Liver (tissue), 9 donors: Measurements from ENCODE around the gene LARP4. TPM values are rescaled to one million over a fixed set of nuclear protein-coding genes. Genes with fewer than 3 reads are reported as not detected.

Experiments used
- DNase-seq: peaks from one replicate; pipeline ENCODE4 v3.0.0-alpha.2; 2017; ENCODE audit warnings: low spot score
- H3K27ac ChIP-seq, 2 donors: one replicate each; pipeline ENCODE4 v1.7.0; 2013; ENCODE audit warnings: inconsistent platforms in 2 of 2, low read length in 2 of 2, control low read depth in 1 of 2, low read depth in 1 of 2, mild to moderate bottlenecking in 1 of 2
- H3K27me3 ChIP-seq, 4 donors: one replicate each; pipeline versions ENCODE4 v1.6.1 to v1.7.0; 2013; ENCODE audit warnings: low read length in 3 of 4, inconsistent platforms in 1 of 4, mild to moderate bottlenecking in 1 of 4, moderate library complexity in 1 of 4; ENCODE audit not compliant: control insufficient read depth in 4 of 4, insufficient read depth in 4 of 4
- H3K36me3 ChIP-seq, 4 donors: one replicate each; pipeline versions ENCODE4 v1.6.1 to v1.7.0; 2013; ENCODE audit warnings: low read length in 3 of 4, mild to moderate bottlenecking in 3 of 4, low read depth in 1 of 4, moderate library complexity in 1 of 4; ENCODE audit not compliant: control insufficient read depth in 4 of 4, insufficient read depth in 3 of 4
- H3K4me1 ChIP-seq, 4 donors: one replicate each; pipeline versions ENCODE4 v1.6.1 to v1.7.0; 2013; ENCODE audit warnings: low read length in 3 of 4, mild to moderate bottlenecking in 3 of 4, moderate library complexity in 1 of 4; ENCODE audit not compliant: control insufficient read depth in 4 of 4, insufficient read depth in 4 of 4
- H3K4me3 ChIP-seq, 3 donors: one replicate each; pipeline versions ENCODE4 v1.6.1 to v1.7.0; 2013; ENCODE audit warnings: low read length in 3 of 3, control low read depth in 1 of 3, low read depth in 1 of 3, mild to moderate bottlenecking in 1 of 3
- H3K9ac ChIP-seq, 2 donors: one replicate each; pipeline ENCODE4 v1.7.0; 2013; ENCODE audit warnings: low read length in 2 of 2, mild to moderate bottlenecking in 2 of 2, moderate library complexity in 2 of 2, control low read depth in 1 of 2, low read depth in 1 of 2
- H3K9me3 ChIP-seq, 4 donors: one replicate each; pipeline versions ENCODE4 v1.6.1 to v1.7.0; 2013; ENCODE audit warnings: low read length in 3 of 4; ENCODE audit not compliant: control insufficient read depth in 4 of 4
- ATF3 ChIP-seq: IDR thresholded peaks from 2 replicates; pipeline ENCODE4 v1.6.1; 2016; ENCODE audit warnings: antibody characterized with exemption
- CTCF ChIP-seq: fragments of 150-350 bp; IDR thresholded peaks from 2 replicates; pipeline ENCODE4 v1.5.1; 2017; ENCODE audit warnings: improper control_type of control experiment, low read depth, low read length; ENCODE audit not compliant: missing input control
- EGR1 ChIP-seq, 2 donors: IDR thresholded peaks; 2 replicates each; pipeline ENCODE4 v1.6.1; 2016 to 2018; ENCODE audit warnings: antibody characterized with exemption in 2 of 2, low read depth in 2 of 2
- FOXA2 ChIP-seq: IDR thresholded peaks from 2 replicates; pipeline ENCODE4 v1.6.1; 2016; ENCODE audit warnings: antibody characterized with exemption
- GABPA ChIP-seq, 2 donors: IDR thresholded peaks in 1 of 2; conservative IDR thresholded peaks in 1 of 2; 2 replicates each; pipeline ENCODE4 v1.6.1; 2016; ENCODE audit warnings: antibody characterized with exemption in 2 of 2, mild to moderate bottlenecking in 1 of 2, moderate library complexity in 1 of 2
- HNF4A ChIP-seq, 2 donors: conservative IDR thresholded peaks; 2 replicates each; pipeline ENCODE4 v1.6.1; 2016; ENCODE audit warnings: antibody characterized with exemption in 2 of 2, mild to moderate bottlenecking in 2 of 2
- HNF4G ChIP-seq: IDR thresholded peaks from 2 replicates; pipeline ENCODE4 v1.6.1; 2016; ENCODE audit warnings: antibody characterized with exemption
- JUND ChIP-seq, 2 donors: IDR thresholded peaks; 2 replicates each; pipeline ENCODE4 v1.6.1; 2016; ENCODE audit warnings: antibody characterized with exemption in 2 of 2
- MAX ChIP-seq: IDR thresholded peaks from 2 replicates; pipeline ENCODE4 v1.6.1; 2016; ENCODE audit warnings: antibody characterized with exemption
- NR2F2 ChIP-seq: IDR thresholded peaks from 2 replicates; pipeline ENCODE4 v1.6.1; 2016; ENCODE audit warnings: antibody characterized with exemption
- RXRA ChIP-seq, 2 donors: IDR thresholded peaks; 2 replicates each; pipeline ENCODE4 v1.6.1; 2017 to 2018; ENCODE audit warnings: antibody characterized with exemption in 2 of 2, mild to moderate bottlenecking in 1 of 2
- SP1 ChIP-seq: IDR thresholded peaks from 2 replicates; pipeline ENCODE4 v1.6.1; 2018; ENCODE audit warnings: antibody characterized with exemption, mild to moderate bottlenecking
- TAF1 ChIP-seq: conservative IDR thresholded peaks from 2 replicates; pipeline ENCODE4 v1.6.1; 2016; ENCODE audit warnings: antibody characterized with exemption, mild to moderate bottlenecking
- YY1 ChIP-seq: IDR thresholded peaks from 2 replicates; pipeline ENCODE4 v1.6.1; 2016; ENCODE audit warnings: antibody characterized with exemption, mild to moderate bottlenecking
- ZBTB33 ChIP-seq: IDR thresholded peaks from 2 replicates; pipeline ENCODE4 v1.6.1; 2016; ENCODE audit warnings: antibody characterized with exemption
- WGBS: extraction: QIAGEN DNeasy Blood & Tissue Kit; methylation state at CpG from one replicate; pipeline ENCODE4 v1.1.7; 2013; 5-methylcytosine and 5-hydroxymethylcytosine counted together
- polyA plus RNA-seq, 2 donors: library from polyadenylated mRNA; stranded (reverse) in 1 of 2; unstranded in 1 of 2; fragments of 200-250 nt in 1 of 2; fragments of >200 nt in 1 of 2; fragmentation: Nextera tagmentation in 1 of 2; extraction: Ambion mirVana in 1 of 2; gene quantifications; one replicate each; pipeline versions ENCODE4 v1.2.1 to v1.2.3, GENCODE V29; 2013 to 2015
- total RNA-seq, 2 donors: library from RNA; depleted of rRNA; stranded (reverse); fragments of >200 nt; gene quantifications; one replicate each; pipeline ENCODE4 v1.2.3, GENCODE V29; 2014
- donor health status: healthy.
- donor health status: healthy.
- donor health status: healthy.
- donor health status: healthy.
- donor health status: healthy.

The LARP4 gene
- total and polyA plus RNA-seq, 4 donors: 17.3 to 71.0 (median 37.5) TPM

GRCh38 chr12:50525422-50525821, 124.7 kb downstream of the LARP4 start (continued):
- TF ChIP-seq GABPA (IDR thresholded peaks at IDR 0.05 in 1 of 2, conservative IDR thresholded peaks at IDR 0.05 in 1 of 2): no peak
- TF ChIP-seq CTCF: no peak

GRCh38 chr12:50527359-50527726, 126.7 kb downstream of the LARP4 start:
- H3K4me1 ChIP-seq: peaks cover 4 to 69% (median 41%) of the 10 kb centered on the region in 4 donors
- WGBS: 57% methylated on average over 5 of the region's 5 CpGs
- H3K9me3 ChIP-seq: no peaks in the 10 kb centered on the region
- no peak overlapping the region for H3K4me3 ChIP-seq
- H3K9ac ChIP-seq: no peak overlapping the region
- H3K27me3 ChIP-seq: no peaks in the 10 kb centered on the region
- DNase-seq: no peak
- H3K36me3 ChIP-seq: no peaks in the 10 kb centered on the region
- peak overlapping the region; percentile 93 for H3K27ac ChIP-seq
- TF ChIP-seq MAX (no peak), HNF4G (no peak), JUND (IDR thresholded peaks at IDR 0.05) (no peak)

GRCh38 chr12:50528800-50529199, 128.1 kb downstream of the LARP4 start:
- no peak for TF ChIP-seq EGR1 (IDR thresholded peaks at IDR 0.05; ENCODE audit: low read depth in 2 of 2)
- no peak for TF ChIP-seq FOXA2
- TF ChIP-seq JUND (IDR thresholded peaks at IDR 0.05): no peak
- no peak for TF ChIP-seq TAF1
- TF ChIP-seq ZBTB33: no peak
- no peak for TF ChIP-seq SP1
- no peak for TF ChIP-seq YY1
- TF ChIP-seq GABPA (IDR thresholded peaks at IDR 0.05 in 1 of 2, conservative IDR thresholded peaks at IDR 0.05 in 1 of 2): no peak
- TF ChIP-seq ATF3: no peak
- TF ChIP-seq HNF4A (conservative IDR thresholded peaks at IDR 0.05): no peak
- TF ChIP-seq NR2F2: no peak
- TF ChIP-seq RXRA (IDR thresholded peaks at IDR 0.05): no peak
- TF ChIP-seq MAX: no peak
- peaks cover 7 to 81% (median 45%) of the 10 kb centered on the region in 4 donors for H3K4me1 ChIP-seq
- H3K9me3 ChIP-seq: no peaks in the 10 kb centered on the region
- no peak overlapping the region for H3K4me3 ChIP-seq
- H3K9ac ChIP-seq: no peak overlapping the region
- no peaks in the 10 kb centered on the region for H3K27me3 ChIP-seq
- H3K27ac ChIP-seq: peak overlapping the region; percentile 55 to 93
- WGBS: 91% methylated on average over 1 of the region's 1 CpG
- H3K36me3 ChIP-seq: no peaks in the 10 kb centered on the region
- DNase-seq: no peak
